HTR-8/SVneo (cell line): ENCODE data around the gene FGF16.
"Not testable (repeated sequence)": the region's sequence is repeated elsewhere in the genome, so short reads cannot be mapped to it uniquely, and the experiment has no call there.

ENCODE experiments used
- DNase-seq: peaks from one replicate; pipeline ENCODE4 v3.0.0; 2011; ENCODE audit warnings: low spot score, mixed read lengths; ENCODE audit not compliant: insufficient read length
- FAIRE-seq: peaks from 2 replicates; lab custom pipeline; 2011; peaks lifted over from hg19 to GRCh38; lab: Jason Lieb, UNC

FGF16 gene

DNA sequence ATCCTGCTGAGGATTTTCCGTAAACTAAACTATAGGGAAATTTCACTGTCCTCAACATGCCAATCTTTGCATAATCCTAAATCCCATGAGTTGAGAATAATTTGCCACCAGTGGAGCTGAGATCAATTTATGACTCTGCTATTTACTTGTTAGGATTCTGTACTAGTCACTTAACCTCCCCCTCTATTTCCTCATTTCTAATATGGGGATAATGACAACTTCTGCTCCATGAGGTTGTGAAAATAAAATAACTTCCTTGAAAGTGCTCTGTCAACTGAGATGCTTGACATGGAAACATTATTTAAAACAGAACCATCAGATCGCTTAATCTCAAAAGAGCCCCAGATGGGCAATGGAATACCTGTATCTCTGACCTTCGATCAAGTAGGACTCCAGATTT lies 2.6 kb upstream of the FGF16 start:
- DNase-seq (no peak), FAIRE-seq (no peak)

DNA sequence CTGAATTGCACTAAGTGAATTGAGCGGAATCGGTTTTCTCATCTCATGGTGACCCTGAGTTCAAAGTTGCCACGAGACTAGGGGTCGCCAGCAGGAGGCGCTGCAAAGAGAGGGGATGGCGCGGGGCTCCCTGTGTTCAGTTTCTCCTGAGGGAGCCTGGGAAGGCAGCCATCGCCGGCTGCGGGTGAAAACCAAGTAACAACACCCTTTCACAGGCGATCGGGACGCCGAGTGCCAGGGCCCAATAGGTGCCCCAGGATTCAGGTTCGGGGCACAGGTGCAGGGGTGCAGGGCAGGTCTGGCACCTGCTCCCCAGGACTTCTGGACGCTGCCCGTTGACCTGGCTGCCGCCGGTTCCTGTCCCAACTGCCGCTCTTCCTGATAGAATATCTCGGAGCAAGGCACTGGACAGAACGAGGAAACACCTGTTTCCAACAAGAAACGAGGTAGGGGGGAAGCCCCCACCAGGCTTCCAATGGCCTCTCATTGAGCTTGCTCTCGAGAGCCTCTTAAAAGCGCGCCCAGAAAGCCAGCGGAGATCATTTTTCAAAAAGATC lies 1.1 kb upstream of the FGF16 start:
- FAIRE-seq: no peak

DNA sequence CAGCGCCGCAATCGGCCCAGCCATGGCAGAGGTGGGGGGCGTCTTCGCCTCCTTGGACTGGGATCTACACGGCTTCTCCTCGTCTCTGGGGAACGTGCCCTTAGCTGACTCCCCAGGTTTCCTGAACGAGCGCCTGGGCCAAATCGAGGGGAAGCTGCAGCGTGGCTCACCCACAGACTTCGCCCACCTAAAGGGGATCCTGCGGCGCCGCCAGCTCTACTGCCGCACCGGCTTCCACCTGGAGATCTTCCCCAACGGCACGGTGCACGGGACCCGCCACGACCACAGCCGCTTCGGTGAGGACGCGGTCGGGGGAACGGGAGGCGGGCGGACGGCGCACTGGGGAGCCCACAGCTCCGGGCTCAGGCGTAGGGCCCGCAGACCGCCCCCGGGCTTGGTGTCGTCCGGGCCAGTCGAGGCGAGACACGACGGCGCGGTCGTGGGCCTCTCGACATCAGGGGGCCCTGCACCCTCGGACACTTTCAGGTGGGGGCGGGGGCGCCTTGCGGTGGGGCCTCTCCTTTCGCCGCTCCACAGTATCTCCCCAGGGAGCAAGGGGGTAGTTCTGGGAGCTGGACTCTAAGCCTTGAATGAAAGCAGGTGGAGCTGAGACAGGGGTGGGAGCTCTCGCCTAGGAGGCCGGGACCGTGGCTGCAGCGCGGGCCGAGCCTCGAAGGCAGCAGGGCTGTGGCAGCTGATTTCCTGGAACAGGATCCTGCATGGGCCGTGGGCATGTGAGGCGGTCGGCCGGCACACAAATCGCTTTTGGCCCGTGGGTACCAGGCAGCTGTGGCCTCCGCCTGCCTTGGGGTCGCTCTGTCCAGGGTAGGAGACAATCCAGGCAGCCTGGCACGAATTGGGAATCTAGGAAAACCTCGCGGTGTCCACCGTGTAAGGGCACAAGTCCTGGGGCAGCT lies 722 bp downstream of the FGF16 start:
- no peak for FAIRE-seq
- no peak for DNase-seq

More for the DNA sequence above, 1.1 kb upstream of the FGF16 start:
- no peak for DNase-seq

DNA sequence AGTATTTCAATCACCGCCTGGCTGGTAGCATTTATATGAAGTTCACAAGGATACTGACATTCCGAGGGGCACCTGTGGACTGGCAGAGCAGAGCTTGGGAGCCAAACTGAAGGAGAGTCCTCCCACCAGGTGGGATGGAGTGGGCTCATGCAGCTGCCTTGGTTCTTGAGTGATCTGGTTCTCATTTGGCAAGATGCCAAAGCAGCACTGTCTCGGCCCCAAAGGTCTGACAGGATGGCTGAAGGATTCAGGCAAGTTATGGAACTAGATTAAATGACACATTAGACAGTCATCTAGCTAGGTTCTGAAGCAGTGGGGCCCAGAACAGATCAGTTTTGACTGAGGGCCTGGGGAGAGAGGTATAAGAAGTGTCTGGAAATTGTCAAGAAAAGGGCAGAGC lies 3.2 kb downstream of the FGF16 start:
- no peak for FAIRE-seq
- DNase-seq: no peak

DNA sequence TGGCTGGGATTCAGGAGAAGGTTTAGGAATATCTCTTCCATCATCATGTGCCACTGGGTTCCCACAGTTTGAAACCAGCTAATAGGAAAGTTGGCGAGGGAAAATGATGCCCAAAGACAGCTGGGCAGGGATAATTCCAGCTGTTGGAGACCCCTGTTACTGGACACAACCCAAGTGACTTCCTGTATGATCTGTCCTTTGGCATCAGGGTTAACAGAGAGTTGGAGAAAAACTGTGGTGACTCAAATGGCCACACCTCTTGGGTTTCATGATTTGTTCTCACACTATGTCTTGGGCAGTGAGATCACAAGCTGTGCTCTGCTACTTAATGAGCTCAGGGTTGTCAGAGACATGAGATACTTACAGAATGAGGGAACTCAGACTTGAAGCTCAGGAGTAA lies 3.8 kb downstream of the FGF16 start:
- no peak for DNase-seq
- FAIRE-seq: no peak

DNA sequence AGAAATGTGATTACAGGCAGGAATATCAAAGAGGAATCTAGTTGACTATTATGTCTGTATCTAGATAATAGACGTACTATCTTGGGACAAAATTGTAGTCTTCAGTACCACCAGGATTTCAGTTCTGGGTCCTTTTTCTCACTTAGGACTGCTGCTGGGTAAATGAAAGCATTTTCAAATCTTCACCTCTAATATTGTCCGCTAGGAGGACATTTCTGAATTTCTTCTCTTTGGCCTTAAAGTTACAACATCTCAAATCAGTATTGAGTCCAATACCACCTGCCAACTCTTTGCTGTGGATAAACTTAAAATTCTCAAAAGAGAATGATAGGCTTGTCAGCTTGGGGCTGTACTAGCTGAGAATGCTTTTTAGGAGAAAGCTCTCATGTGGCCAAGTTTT lies 6.0 kb downstream of the FGF16 start:
- FAIRE-seq (no peak), DNase-seq (no peak)

DNA sequence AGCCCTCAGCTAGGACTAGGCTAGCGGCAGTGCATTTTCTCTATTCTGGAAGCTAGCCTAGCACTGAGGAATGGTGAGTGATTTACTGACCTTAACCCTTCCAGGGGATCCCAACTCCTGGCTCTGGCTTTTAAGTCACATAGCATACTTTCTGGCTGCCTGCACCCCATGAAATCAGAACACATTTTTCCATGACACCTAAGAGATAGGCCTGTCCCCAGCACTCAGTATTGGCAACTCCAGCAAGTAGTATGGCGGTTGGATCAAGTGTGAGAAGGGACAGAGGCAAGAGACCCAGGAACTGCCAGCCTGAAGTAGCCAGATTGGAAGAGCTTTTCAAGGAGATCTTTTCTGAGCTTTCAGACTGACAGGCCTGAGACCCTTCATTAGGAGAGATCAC lies 8.2 kb downstream of the FGF16 start:
- FAIRE-seq (no peak), DNase-seq (no peak)

DNA sequence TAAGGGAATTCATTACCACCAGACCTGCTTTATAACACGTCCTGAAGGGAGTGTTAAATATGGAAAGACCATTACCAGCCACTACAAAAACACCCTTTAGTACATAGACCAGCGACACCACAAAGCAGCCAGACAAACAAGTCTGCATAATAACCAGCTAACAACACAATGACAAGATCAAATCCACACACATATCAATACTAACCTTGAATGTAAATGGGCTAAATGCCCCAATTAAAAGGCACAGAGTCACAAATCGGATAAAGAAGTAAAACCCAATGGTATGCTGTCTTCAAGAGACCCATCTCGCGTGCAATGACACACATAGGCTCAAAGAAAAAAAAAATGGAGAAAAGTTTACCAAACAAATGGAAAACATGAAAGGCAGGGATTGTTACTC lies 36.9 kb downstream of the FGF16 start:
- no peak for FAIRE-seq

DNA sequence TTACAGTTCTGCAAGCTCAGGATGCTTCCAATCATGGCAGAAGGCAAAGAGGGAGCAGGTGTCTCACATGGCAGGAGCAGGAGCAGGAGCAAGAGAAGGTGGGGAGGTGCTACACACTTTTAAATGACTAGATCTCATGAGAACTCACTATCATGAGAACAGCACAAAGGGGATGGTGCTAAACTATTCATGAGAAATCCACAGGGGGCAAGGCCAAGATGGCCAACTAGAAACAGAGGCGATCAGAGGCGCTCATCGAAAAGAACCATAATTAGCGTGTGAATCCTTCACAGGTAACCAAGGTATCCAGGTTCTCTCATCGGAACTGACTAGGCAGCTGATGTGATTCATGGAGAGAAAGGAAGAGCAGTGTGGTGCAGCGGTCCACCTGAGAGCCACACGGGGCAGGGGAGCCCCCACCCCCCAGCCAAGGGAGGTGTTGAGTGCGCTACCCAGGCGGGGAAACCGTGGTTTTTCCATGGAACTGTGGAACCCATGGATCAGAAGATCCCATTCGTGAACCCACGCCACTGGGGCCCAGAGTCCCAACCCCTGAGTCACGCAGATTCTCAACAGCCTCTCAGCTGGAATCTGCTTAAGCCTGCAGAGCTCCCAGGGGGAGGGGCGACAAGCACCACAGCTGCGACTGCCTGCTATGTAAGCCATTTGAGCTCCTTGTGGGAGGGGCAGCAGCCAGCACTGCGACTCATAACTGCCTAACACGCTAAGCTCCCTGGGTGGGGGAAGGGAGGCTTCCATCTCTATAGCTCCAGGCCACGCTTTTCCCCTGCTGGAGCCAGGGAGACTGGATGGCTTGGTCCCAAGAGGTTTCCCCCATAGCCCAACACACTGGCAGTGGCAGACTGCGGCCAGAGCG lies 46.7 kb downstream of the FGF16 start:
- FAIRE-seq: no peak
- peak; percentile 21 for DNase-seq

More for the DNA sequence above, 36.9 kb downstream of the FGF16 start:
- DNase-seq: no peak

DNA sequence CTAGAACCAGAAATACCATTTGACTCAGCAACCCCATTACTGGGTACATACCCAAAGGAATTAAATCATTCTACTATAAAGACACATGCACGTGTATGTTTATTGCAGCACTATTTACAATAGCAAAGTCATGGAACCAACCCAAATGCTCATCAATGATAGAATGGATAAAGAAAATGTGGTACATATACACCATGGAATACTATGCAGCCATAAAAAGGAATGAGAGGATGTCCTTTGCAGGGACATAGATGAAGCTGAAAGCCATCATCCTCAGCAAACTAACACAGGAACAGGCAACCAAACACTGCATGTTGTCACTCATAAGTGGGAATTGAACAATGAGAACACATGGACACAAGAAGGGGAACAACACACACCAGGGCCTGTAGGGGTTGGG lies 53.0 kb downstream of the FGF16 start:
- FAIRE-seq, DNase-seq: not testable (repeated sequence)

DNA sequence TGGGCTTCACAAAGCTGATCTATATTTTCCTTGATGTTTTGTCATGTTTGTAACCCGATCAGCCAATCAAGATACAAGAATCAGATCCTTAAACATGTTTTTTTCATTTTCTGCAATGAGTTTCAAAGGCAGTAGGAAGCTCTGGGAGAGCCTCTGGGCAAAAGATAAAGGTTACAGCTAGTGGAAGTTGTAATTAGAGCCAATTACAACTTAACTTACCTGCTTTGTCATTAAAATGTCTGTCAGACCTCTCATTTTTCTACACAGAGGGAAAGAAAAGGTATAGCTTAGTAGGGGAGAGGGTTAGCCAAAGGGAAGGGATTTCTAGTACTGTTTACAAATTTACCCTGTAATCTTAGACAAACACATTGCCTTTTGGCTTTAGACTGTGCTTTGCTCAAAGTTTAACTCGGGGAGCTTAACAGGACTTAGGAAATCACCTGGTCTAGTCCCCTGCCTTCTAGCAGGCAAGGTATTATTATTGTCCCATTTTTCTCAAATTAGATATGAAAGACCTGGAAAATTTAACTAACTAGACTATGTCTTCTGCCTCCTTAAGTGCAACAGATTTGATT lies 55.8 kb downstream of the FGF16 start:
- no peak for DNase-seq
- no peak for FAIRE-seq

DNA sequence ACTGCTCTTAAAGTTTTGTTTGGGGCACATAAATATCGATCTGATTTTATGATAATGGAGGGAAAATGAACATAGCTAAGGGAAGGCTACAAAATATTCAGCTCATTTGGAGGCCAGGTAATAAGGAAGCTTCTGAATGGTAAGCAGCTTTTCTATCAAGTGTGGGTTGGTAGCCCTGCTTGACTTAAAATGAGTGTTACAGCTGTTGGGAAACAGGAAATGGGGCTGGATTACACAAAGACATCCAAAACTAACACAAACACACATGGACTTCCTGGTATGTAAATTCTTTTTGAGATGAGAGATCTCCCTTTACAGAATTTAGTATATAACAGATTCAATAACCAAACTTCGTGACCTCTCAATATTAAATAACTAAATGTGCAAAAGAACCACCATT lies 58.0 kb downstream of the FGF16 start:
- FAIRE-seq: no peak
- DNase-seq: no peak
